ENCODE results near the gene SP140. TPM values are rescaled to one million over a fixed set of nuclear protein-coding genes. Genes with fewer than 3 reads are reported as not detected.
A peak's percentile ranks its signal among the peaks of the same experiment; 100 is the strongest.

SP140 gene
- total and polyA plus RNA-seq, 2 of the 13 experiments (the other 11 are each of a cell fraction or from before 2014, with no cell fraction given): 0.57 to 0.80 TPM

DNA sequence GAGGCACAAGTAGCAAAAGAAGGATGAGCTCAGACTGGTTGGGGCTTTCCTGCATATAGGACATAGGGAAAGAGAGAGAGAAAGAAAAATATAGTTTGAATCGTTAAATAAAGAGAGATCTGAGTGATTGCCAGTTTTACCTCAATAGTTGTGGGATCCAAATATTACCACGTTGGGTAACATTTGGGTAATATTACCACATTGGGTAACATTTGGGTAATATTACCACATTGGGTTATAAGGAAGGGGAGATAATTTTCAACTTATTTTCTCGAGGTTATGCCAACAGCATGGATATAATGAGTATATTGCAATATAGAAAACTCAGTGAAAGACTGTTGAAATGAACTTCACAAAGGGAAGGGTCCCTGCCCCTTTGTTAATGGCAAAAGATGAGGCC lies 20.7 kb downstream of the SP140 start:
- TF ChIP-seq CEBPB (IDR thresholded peaks at IDR 0.05; ENCODE audit: borderline replicate concordance, low read depth, low read length): peak; percentile 55; the same call in 1 of the 2 replicates
- TF ChIP-seq ZFX (CRISPR knock-in tag; IDR thresholded peaks at IDR 0.05; ENCODE audit: low read depth): no peak
- TF ChIP-seq, protein P1, sequence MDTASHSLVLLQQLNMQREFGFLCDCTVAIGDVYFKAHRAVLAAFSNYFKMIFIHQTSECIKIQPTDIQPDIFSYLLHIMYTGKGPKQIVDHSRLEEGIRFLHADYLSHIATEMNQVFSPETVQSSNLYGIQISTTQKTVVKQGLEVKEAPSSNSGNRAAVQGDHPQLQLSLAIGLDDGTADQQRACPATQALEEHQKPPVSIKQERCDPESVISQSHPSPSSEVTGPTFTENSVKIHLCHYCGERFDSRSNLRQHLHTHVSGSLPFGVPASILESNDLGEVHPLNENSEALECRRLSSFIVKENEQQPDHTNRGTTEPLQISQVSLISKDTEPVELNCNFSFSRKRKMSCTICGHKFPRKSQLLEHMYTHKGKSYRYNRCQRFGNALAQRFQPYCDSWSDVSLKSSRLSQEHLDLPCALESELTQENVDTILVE (CRISPR knock-in tag; IDR thresholded peaks at IDR 0.05): no peak
- Histone ChIP-seq H3K27ac (ENCODE audit: extremely low read length, insufficient read depth, low read length) (no peak overlapping the region), H3K79me2 (ENCODE audit: insufficient read depth, low read length) (no peaks in the 10 kb centered on the region), H3K9me3 (ENCODE audit: low read length) (no peaks in the 10 kb centered on the region), H2AFZ (ENCODE audit: low read length) (no peak overlapping the region), H4K20me1 (ENCODE audit: insufficient read depth, low read length) (no peaks in the 10 kb centered on the region), H3K4me3 (replicated peaks in 1 of 3; ENCODE audit: insufficient read depth in 1 of 3, low read depth in 2 of 3, low read length in 3 of 3) (no peak overlapping the region), H3K27me3 (ENCODE audit: control insufficient read depth in 1 of 2, insufficient read depth in 2 of 2, low read length in 2 of 2) (peaks cover 0 to 10% of the 10 kb centered on the region in 2 experiments; a peak in 2 of 5 replicates), H3K4me1 (ENCODE audit: insufficient read depth, low read length) (no peaks in the 10 kb centered on the region), H3K36me3 (replicated peaks in 1 of 2; ENCODE audit: control insufficient read depth in 1 of 2, insufficient read depth in 2 of 2, low read length in 2 of 2) (no peaks in the 10 kb centered on the region), H3K4me2 (ENCODE audit: low read depth, low read length) (no peak overlapping the region), H3K9ac (ENCODE audit: insufficient read depth, low read depth, low read length) (no peak overlapping the region)
- CTCF ChIA-PET (ENCODE audit: low intra/inter-chr PET ratio, low total read pairs): no interaction called here
- no peak for ATAC-seq
- intact Hi-C loops (cut with micrococcal nuclease; ENCODE audit: unreplicated experiment): no loop called here
- POLR2A ChIA-PET: no interaction called here
- FAIRE-seq: no peak
- WGBS (ENCODE audit: low lambda C conversion rate): 1% methylated on average over 3 of the region's 3 CpGs
- DNase-seq (ENCODE audit: low spot score): no peak
- BruUV-seq (replicated peaks): no TSS peak
- in situ Hi-C loops (cut with HindIII; ENCODE audit: extremely low pct_ligation_motif_present, low pct_unique_long_range_greater_than_20kb): no loop called here

DNA sequence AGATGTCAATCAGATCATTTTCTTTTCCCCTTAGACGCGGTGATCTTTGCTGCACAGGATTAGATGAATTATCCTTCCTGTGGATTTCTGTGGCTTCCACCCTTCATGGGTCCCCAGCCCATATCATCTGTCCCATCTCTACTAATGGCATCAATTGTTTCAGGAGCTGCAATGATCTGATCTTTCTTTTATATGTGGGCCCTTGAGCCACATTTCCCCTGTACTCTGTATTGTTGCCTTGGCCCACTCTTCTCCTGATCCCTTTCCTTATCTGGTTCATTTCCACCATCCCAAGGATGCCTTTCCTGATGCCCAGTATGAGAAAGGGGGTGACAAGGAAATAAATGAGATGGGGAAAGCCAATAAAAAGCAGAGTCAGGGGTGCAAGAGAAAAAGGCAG lies 24.7 kb downstream of the SP140 start:
- POLR2A ChIA-PET: no interaction called here
- no peak for ATAC-seq
- BruUV-seq (replicated peaks): no TSS peak
- Histone ChIP-seq H3K9ac (ENCODE audit: insufficient read depth, low read depth, low read length) (no peak overlapping the region), H3K79me2 (ENCODE audit: insufficient read depth, low read length) (no peaks in the 10 kb centered on the region), H3K27me3 (ENCODE audit: control insufficient read depth in 1 of 2, insufficient read depth in 2 of 2, low read length in 2 of 2) (peaks cover 0 to 24% of the 10 kb centered on the region in 2 experiments; a peak in 2 of 5 replicates), H4K20me1 (ENCODE audit: insufficient read depth, low read length) (no peaks in the 10 kb centered on the region), H3K9me3 (ENCODE audit: low read length) (no peaks in the 10 kb centered on the region), H3K27ac (ENCODE audit: extremely low read length, insufficient read depth, low read length) (no peak overlapping the region), H2AFZ (ENCODE audit: low read length) (no peak overlapping the region), H3K36me3 (replicated peaks in 1 of 2; ENCODE audit: control insufficient read depth in 1 of 2, insufficient read depth in 2 of 2, low read length in 2 of 2) (no peaks in the 10 kb centered on the region), H3K4me1 (ENCODE audit: insufficient read depth, low read length) (no peaks in the 10 kb centered on the region), H3K4me2 (ENCODE audit: low read depth, low read length) (no peak overlapping the region), H3K4me3 (replicated peaks in 1 of 3; ENCODE audit: insufficient read depth in 1 of 3, low read depth in 2 of 3, low read length in 3 of 3) (no peak overlapping the region)
- no peak for FAIRE-seq
- intact Hi-C loops (cut with micrococcal nuclease; ENCODE audit: unreplicated experiment): no loop called here
- CTCF ChIA-PET (ENCODE audit: low intra/inter-chr PET ratio, low total read pairs): no interaction called here
- in situ Hi-C loops (cut with HindIII; ENCODE audit: extremely low pct_ligation_motif_present, low pct_unique_long_range_greater_than_20kb): no loop called here
- WGBS (ENCODE audit: low lambda C conversion rate): 10% methylated on average over 2 of the region's 2 CpGs
- no peak for DNase-seq (ENCODE audit: low spot score)
- TF ChIP-seq, protein P2, sequence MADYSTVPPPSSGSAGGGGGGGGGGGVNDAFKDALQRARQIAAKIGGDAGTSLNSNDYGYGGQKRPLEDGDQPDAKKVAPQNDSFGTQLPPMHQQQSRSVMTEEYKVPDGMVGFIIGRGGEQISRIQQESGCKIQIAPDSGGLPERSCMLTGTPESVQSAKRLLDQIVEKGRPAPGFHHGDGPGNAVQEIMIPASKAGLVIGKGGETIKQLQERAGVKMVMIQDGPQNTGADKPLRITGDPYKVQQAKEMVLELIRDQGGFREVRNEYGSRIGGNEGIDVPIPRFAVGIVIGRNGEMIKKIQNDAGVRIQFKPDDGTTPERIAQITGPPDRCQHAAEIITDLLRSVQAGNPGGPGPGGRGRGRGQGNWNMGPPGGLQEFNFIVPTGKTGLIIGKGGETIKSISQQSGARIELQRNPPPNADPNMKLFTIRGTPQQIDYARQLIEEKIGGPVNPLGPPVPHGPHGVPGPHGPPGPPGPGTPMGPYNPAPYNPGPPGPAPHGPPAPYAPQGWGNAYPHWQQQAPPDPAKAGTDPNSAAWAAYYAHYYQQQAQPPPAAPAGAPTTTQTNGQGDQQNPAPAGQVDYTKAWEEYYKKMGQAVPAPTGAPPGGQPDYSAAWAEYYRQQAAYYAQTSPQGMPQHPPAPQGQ (CRISPR knock-in tag; IDR thresholded peaks at IDR 0.05; ENCODE audit: borderline replicate concordance): no peak
- no peak for TF ChIP-seq CENPBD1 (CRISPR knock-in tag; IDR thresholded peaks at IDR 0.05; ENCODE audit: borderline replicate concordance, low read depth)
- TF ChIP-seq, protein P3, sequence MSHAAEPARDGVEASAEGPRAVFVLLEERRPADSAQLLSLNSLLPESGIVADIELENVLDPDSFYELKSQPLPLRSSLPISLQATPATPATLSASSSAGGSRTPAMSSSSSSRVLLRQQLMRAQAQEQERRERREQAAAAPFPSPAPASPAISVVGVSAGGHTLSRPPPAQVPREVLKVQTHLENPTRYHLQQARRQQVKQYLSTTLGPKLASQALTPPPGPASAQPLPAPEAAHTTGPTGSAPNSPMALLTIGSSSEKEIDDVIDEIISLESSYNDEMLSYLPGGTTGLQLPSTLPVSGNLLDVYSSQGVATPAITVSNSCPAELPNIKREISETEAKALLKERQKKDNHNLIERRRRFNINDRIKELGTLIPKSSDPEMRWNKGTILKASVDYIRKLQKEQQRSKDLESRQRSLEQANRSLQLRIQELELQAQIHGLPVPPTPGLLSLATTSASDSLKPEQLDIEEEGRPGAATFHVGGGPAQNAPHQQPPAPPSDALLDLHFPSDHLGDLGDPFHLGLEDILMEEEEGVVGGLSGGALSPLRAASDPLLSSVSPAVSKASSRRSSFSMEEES (CRISPR knock-in tag; IDR thresholded peaks at IDR 0.05): no peak
- TF ChIP-seq CHCHD3 (CRISPR knock-in tag; IDR thresholded peaks at IDR 0.05): no peak
- no peak for TF ChIP-seq BHLHE40 (IDR thresholded peaks at IDR 0.05; ENCODE audit: low read length)
- TF ChIP-seq ZNF761 (CRISPR knock-in tag; conservative IDR thresholded peaks at IDR 0.05): no peak
- no peak for TF ChIP-seq WIZ (CRISPR knock-in tag; IDR thresholded peaks at IDR 0.05)
- no peak for TF ChIP-seq EP300 (IDR thresholded peaks at IDR 0.05; ENCODE audit: low read depth in 2 of 2, low read length in 2 of 2)
- TF ChIP-seq EP300 (CRISPR knock-in tag; IDR thresholded peaks at IDR 0.05; ENCODE audit: borderline replicate concordance): no peak
- no peak for TF ChIP-seq E2F2 (CRISPR knock-in tag; IDR thresholded peaks at IDR 0.05; ENCODE audit: borderline replicate concordance)
